Measurements from ENCODE around the gene ELMO1. TPM values are rescaled to one million over a fixed set of nuclear protein-coding genes. Genes with fewer than 3 reads are reported as not detected.

The ELMO1 gene
- total RNA-seq, 1 experiment from 2014 or later: 1.1 TPM

DNA sequence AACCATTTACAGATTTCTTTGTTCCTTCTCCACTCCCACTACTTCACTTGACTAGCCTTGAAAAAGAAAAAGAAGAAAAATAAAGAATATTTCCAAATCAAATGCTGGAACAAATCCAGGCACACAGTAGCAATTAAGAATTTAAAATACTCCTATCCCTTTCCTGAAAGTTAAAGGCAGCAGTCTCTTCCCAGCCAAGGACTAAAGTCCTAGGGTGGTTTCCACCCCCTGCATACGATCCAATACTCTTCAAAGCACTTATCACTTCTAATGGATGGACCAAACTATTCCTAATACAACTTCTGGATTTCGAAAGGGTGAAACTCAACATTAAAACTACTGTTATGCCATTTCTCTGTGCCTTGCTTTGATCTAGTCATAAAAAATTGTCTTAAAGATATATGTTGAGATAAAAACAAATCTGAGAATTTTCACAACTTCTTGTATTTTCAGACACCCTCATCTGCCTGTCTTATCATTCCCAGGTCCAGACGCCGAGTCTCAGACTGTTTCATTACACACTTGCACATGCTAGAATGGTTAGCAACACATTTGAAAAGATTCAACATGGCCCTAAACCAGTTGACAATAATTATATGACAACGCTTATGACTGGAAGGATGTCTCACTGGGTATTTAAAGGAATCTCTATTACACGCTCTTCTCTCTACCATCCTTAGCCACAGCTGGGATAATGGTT lies 13.4 kb downstream of the ELMO1 start:
- ChIA-PET CTCF (no interaction called here), RAD21 (ENCODE audit: low non-redundant PET in 1 of 2, low total read pairs in 2 of 2, uncharacterized antibody in 2 of 2, unreplicated experiment in 2 of 2) (no interaction called here), POLR2A (no interaction called here)
- TF ChIP-seq EZH2phosphoT487 (IDR thresholded peaks at IDR 0.05; ENCODE audit: borderline replicate concordance): no peak
- TF ChIP-seq, protein P1, sequence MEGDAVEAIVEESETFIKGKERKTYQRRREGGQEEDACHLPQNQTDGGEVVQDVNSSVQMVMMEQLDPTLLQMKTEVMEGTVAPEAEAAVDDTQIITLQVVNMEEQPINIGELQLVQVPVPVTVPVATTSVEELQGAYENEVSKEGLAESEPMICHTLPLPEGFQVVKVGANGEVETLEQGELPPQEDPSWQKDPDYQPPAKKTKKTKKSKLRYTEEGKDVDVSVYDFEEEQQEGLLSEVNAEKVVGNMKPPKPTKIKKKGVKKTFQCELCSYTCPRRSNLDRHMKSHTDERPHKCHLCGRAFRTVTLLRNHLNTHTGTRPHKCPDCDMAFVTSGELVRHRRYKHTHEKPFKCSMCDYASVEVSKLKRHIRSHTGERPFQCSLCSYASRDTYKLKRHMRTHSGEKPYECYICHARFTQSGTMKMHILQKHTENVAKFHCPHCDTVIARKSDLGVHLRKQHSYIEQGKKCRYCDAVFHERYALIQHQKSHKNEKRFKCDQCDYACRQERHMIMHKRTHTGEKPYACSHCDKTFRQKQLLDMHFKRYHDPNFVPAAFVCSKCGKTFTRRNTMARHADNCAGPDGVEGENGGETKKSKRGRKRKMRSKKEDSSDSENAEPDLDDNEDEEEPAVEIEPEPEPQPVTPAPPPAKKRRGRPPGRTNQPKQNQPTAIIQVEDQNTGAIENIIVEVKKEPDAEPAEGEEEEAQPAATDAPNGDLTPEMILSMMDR (IDR thresholded peaks at IDR 0.05 in 2 of 3, conservative IDR thresholded peaks at IDR 0.05 in 1 of 3; ENCODE audit: borderline replicate concordance in 1 of 3, insufficient read depth in 1 of 3, low read depth in 2 of 3, low read length in 2 of 3): no peak
- TF ChIP-seq, protein P2, sequence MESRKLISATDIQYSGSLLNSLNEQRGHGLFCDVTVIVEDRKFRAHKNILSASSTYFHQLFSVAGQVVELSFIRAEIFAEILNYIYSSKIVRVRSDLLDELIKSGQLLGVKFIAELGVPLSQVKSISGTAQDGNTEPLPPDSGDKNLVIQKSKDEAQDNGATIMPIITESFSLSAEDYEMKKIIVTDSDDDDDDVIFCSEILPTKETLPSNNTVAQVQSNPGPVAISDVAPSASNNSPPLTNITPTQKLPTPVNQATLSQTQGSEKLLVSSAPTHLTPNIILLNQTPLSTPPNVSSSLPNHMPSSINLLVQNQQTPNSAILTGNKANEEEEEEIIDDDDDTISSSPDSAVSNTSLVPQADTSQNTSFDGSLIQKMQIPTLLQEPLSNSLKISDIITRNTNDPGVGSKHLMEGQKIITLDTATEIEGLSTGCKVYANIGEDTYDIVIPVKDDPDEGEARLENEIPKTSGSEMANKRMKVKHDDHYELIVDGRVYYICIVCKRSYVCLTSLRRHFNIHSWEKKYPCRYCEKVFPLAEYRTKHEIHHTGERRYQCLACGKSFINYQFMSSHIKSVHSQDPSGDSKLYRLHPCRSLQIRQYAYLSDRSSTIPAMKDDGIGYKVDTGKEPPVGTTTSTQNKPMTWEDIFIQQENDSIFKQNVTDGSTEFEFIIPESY (IDR thresholded peaks at IDR 0.05; ENCODE audit: extremely low read depth, insufficient replicate concordance, low read length): no peak
- no peak for TF ChIP-seq SRF (IDR thresholded peaks at IDR 0.05; ENCODE audit: low read depth)
- no peak for TF ChIP-seq RAD21 (IDR thresholded peaks at IDR 0.05; ENCODE audit: low read depth)
- no TSS peak for BruUV-seq (replicated peaks)
- Histone ChIP-seq H3K9me2 (ENCODE audit: insufficient read depth) (no peaks in the 10 kb centered on the region), H2AFZ (ENCODE audit: low read depth, low read length, poor library complexity, severe bottlenecking) (no peak overlapping the region), H3K9me3 (ENCODE audit: control insufficient read depth in 1 of 2, insufficient read depth in 1 of 2, low read depth in 1 of 2, low read length in 2 of 2) (no peaks in the 10 kb centered on the region), H3K4me3 (replicated peaks in 1 of 2; ENCODE audit: low read depth in 1 of 2, low read length in 2 of 2) (no peak overlapping the region), H4K20me1 (ENCODE audit: insufficient read depth) (no peaks in the 10 kb centered on the region), H3K4me1 (ENCODE audit: control insufficient read depth in 1 of 2, insufficient read depth in 2 of 2, low read length in 2 of 2) (no peaks in the 10 kb centered on the region), H3K27me3 (ENCODE audit: insufficient read depth, low read length) (peaks cover 24% of the 10 kb centered on the region), H3K36me3 (ENCODE audit: control insufficient read depth in 1 of 2, insufficient read depth in 2 of 2, low read length in 2 of 2) (no peaks in the 10 kb centered on the region), H3K4me2 (ENCODE audit: low read length) (no peak overlapping the region), H3K79me2 (ENCODE audit: insufficient read depth, low read length) (no peaks in the 10 kb centered on the region), H3K27ac (ENCODE audit: low read depth, low read length) (no peak overlapping the region), H3K9ac (ENCODE audit: low read length) (no peak overlapping the region)
- intact Hi-C loops (cut with micrococcal nuclease): no loop called here
- DNase-seq (ENCODE audit: low read depth, low spot score) (no peak), ATAC-seq (no peak)
